ENCODE data around the gene ADAMTSL5.

The ADAMTSL5 gene

GRCh38 chr19:1459479-1459878 is 53.3 kb downstream of the ADAMTSL5 start:
- H3K79me2 ChIP-seq (ENCODE audit: insufficient read depth, low read length) = no peaks in the 10 kb centered on the region
- H3F3A ChIP-seq (ENCODE audit: low read depth) = no peaks in the 10 kb centered on the region
- H4K20me1 ChIP-seq (ENCODE audit: insufficient read depth, low read length, poor library complexity, severe bottlenecking) = no peaks in the 10 kb centered on the region
- H3K9ac ChIP-seq (ENCODE audit: low read depth, low read length, poor library complexity, severe bottlenecking) = no peak overlapping the region
- H3K9me2 ChIP-seq (replicated peaks; ENCODE audit: low read depth, low read length) = no peaks in the 10 kb centered on the region
- H2AFZ ChIP-seq (ENCODE audit: low read length) = no peak overlapping the region
- H3K9me3 ChIP-seq (ENCODE audit: insufficient read depth, low read depth, low read length) = no peaks in the 10 kb centered on the region
- no peak overlapping the region for H3K4me3 ChIP-seq (ENCODE audit: low read length, poor library complexity, severe bottlenecking)
- no peak for TF ChIP-seq EZH2phosphoT487 (IDR thresholded peaks at IDR 0.05; ENCODE audit: borderline replicate concordance)
- TF ChIP-seq, protein P1, sequence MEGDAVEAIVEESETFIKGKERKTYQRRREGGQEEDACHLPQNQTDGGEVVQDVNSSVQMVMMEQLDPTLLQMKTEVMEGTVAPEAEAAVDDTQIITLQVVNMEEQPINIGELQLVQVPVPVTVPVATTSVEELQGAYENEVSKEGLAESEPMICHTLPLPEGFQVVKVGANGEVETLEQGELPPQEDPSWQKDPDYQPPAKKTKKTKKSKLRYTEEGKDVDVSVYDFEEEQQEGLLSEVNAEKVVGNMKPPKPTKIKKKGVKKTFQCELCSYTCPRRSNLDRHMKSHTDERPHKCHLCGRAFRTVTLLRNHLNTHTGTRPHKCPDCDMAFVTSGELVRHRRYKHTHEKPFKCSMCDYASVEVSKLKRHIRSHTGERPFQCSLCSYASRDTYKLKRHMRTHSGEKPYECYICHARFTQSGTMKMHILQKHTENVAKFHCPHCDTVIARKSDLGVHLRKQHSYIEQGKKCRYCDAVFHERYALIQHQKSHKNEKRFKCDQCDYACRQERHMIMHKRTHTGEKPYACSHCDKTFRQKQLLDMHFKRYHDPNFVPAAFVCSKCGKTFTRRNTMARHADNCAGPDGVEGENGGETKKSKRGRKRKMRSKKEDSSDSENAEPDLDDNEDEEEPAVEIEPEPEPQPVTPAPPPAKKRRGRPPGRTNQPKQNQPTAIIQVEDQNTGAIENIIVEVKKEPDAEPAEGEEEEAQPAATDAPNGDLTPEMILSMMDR (conservative IDR thresholded peaks at IDR 0.05; ENCODE audit: low read length) = no peak
- peaks cover 8% of the 10 kb centered on the region for H3K4me1 ChIP-seq (ENCODE audit: insufficient read depth, low read length, poor library complexity, severe bottlenecking)
- H3K36me3 ChIP-seq (ENCODE audit: insufficient read depth, low read length) = no peaks in the 10 kb centered on the region
- no peaks in the 10 kb centered on the region for H3K27me3 ChIP-seq (ENCODE audit: insufficient read depth, low read length, poor library complexity, severe bottlenecking)
- no peak overlapping the region for H3K4me2 ChIP-seq (ENCODE audit: low read depth, low read length, poor library complexity, severe bottlenecking)

DNA sequence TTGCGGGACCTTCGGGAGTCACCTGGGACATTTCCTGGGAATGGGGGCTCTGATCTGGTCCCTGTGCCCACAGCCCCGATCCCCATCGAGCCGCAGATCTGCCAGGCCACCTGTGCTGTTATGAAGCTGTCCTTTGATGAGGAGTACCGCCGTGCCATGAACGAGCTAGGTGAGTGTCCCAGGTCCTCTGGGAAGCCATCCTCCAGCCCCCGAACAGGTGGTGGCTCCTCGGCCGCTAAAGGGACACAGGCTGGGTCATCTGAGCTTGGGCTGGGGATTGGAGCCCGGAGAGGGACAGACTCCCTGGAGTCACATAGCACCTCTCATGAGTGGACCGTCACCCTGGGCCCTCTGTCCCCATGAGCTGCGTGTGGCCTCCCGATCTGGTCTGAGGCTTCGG is 54.9 kb downstream of the ADAMTSL5 start:
- H2AFZ ChIP-seq (ENCODE audit: low read length) = no peak overlapping the region
- TF ChIP-seq, protein P1 (conservative IDR thresholded peaks at IDR 0.05; ENCODE audit: low read length) = no peak
- TF ChIP-seq EZH2phosphoT487 (IDR thresholded peaks at IDR 0.05; ENCODE audit: borderline replicate concordance) = no peak
- no peaks in the 10 kb centered on the region for H3K79me2 ChIP-seq (ENCODE audit: insufficient read depth, low read length)
- H3K27me3 ChIP-seq (ENCODE audit: insufficient read depth, low read length, poor library complexity, severe bottlenecking) = no peaks in the 10 kb centered on the region
- H4K20me1 ChIP-seq (ENCODE audit: insufficient read depth, low read length, poor library complexity, severe bottlenecking) = no peaks in the 10 kb centered on the region
- no peak overlapping the region for H3K4me2 ChIP-seq (ENCODE audit: low read depth, low read length, poor library complexity, severe bottlenecking)
- no peaks in the 10 kb centered on the region for H3K9me2 ChIP-seq (replicated peaks; ENCODE audit: low read depth, low read length)
- no peaks in the 10 kb centered on the region for H3K36me3 ChIP-seq (ENCODE audit: insufficient read depth, low read length)
- H3F3A ChIP-seq (ENCODE audit: low read depth) = no peaks in the 10 kb centered on the region
- H3K9me3 ChIP-seq (ENCODE audit: insufficient read depth, low read depth, low read length) = no peaks in the 10 kb centered on the region
- H3K4me1 ChIP-seq (ENCODE audit: insufficient read depth, low read length, poor library complexity, severe bottlenecking) = peaks cover 8% of the 10 kb centered on the region
- H3K4me3 ChIP-seq (ENCODE audit: low read length, poor library complexity, severe bottlenecking) = no peak overlapping the region
- no peak overlapping the region for H3K9ac ChIP-seq (ENCODE audit: low read depth, low read length, poor library complexity, severe bottlenecking)

- Histone ChIP-seq H3K9me2 (replicated peaks; ENCODE audit: low read depth, low read length) (no peaks in the 10 kb centered on the region), H3K36me3 (ENCODE audit: insufficient read depth, low read length) (no peaks in the 10 kb centered on the region), H2AFZ (ENCODE audit: low read length) (no peak overlapping the region), H3K4me2 (ENCODE audit: low read depth, low read length, poor library complexity, severe bottlenecking) (no peak overlapping the region), H3K4me1 (ENCODE audit: insufficient read depth, low read length, poor library complexity, severe bottlenecking) (peaks cover 8% of the 10 kb centered on the region), H4K20me1 (ENCODE audit: insufficient read depth, low read length, poor library complexity, severe bottlenecking) (no peaks in the 10 kb centered on the region), H3K9me3 (ENCODE audit: insufficient read depth, low read depth, low read length) (no peaks in the 10 kb centered on the region), H3K4me3 (ENCODE audit: low read length, poor library complexity, severe bottlenecking) (no peak overlapping the region), H3F3A (ENCODE audit: low read depth) (no peaks in the 10 kb centered on the region), H3K27me3 (ENCODE audit: insufficient read depth, low read length, poor library complexity, severe bottlenecking) (no peaks in the 10 kb centered on the region), H3K9ac (ENCODE audit: low read depth, low read length, poor library complexity, severe bottlenecking) (no peak overlapping the region), H3K79me2 (ENCODE audit: insufficient read depth, low read length) (no peaks in the 10 kb centered on the region)
- TF ChIP-seq, protein P1 (conservative IDR thresholded peaks at IDR 0.05; ENCODE audit: low read length) = no peak
- no peak for TF ChIP-seq EZH2phosphoT487 (IDR thresholded peaks at IDR 0.05; ENCODE audit: borderline replicate concordance)
These were observed 55.6 kb downstream of the ADAMTSL5 start for GRCh38 chr19:1457031-1457739.
